DMS153 treated with DMSO at 0.1 percent for 48 hours (cell line): ENCODE measurements around the gene BCAS1.

Experiments
- DNase-seq: peaks from one replicate; lab custom pipeline; 2025; ENCODE audit not compliant: unreplicated experiment; lab: John Stamatoyannopoulos, UW

The BCAS1 gene

DNA sequence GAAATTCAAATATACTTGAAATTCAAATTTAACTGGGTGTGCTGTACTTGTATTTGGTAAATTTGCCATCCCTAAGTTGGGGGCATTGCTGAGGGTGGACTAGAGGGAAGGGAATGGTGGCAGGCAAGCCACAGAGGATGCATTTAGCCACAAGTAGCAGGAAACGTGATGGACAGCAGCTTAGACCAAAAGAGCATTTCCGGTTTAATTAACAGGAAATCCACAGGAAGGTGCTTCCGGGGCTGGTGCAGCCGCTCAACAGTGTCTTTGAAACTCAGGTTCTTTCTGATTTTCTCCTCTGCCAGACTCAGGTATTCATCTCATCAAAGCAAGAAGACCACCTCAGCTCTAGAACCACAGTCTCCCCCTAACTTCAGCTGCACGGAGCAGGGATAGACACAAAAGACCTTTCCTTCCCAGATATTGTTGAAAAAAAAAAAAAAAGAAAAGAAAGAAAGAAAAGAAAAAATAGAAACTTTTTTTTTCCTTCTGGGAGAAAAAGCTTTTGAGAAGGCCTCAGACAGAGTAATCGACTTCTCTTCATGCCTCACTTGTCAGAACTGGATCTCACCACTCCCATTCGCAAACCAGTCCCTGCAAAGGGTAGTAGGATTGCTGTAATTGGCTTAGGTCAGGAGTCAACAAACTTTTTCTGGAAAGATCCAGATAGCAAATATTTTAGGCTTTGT lies 8.0 kb upstream of the BCAS1 start:
- DNase-seq, result no peak

GRCh38 chr20:54076259-54076658 lies 5.9 kb upstream of the BCAS1 start:
- DNase-seq, result no peak

DNA sequence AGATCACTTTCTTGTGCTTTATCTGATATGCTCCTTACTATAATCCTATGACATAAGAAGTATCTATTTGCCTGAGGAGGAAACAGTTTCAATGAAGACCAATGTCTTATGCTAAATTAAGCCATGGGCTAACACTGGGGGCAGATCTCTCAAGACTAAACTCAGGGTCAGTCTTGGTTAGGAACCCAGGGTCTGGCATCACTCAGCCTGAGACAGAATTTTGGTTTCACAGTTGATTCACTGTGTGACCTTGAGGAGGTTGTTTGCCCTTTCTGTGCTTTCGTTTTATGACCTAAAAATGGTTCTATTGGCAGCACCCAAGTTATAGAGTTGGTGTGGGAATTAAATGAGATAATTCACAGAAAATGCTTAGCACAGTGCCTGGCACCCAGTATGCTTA lies 4.9 kb upstream of the BCAS1 start:
- DNase-seq, result no peak

DNA sequence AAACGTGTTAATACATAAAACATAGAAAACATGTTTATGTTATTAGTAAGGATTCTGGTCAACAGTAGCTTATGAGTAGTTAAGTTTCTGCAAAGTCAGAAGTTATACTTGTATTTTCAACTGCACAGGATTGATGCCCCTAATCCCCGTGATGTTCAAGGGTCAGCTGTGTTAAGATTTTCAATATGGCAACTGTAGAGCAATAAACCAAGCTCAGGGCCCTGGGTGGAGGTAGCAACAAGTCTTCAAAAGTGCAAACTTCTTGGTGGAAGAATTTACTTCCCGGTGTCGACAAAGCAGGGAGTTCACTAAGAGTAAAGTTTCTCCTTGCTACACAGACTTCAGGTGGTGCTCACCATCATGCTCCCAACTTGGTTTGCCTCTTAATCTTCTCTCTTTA lies 4.1 kb upstream of the BCAS1 start:
- DNase-seq, result no peak

GRCh38 chr20:54073288-54073687 lies 2.9 kb upstream of the BCAS1 start:
- DNase-seq, result no peak

- no peak for DNase-seq
Measured at GRCh38 chr20:54069501-54069971, 858 bp downstream of the BCAS1 start.

GRCh38 chr20:54068966-54069365 lies 1.4 kb downstream of the BCAS1 start:
- no peak for DNase-seq

DNA sequence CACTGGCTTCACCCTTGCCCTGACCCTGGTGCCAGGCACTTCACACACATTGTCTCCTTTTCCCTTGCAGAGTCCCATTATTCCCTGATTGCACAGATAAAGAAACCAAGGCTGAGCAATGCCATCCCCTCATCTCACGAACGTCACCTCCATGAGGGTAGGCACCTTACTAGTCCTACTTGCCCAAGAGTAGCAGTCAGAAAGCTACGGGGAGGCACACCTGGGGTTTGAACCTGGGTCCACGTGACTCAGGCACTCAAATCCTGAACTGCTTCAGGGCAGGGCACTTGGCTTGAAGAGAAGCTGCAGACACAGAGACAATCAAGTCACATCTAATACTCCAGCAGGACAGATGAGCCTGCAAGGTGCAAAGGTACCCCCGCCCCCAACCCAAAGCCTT lies 1.9 kb downstream of the BCAS1 start:
- DNase-seq, result no peak

DNA sequence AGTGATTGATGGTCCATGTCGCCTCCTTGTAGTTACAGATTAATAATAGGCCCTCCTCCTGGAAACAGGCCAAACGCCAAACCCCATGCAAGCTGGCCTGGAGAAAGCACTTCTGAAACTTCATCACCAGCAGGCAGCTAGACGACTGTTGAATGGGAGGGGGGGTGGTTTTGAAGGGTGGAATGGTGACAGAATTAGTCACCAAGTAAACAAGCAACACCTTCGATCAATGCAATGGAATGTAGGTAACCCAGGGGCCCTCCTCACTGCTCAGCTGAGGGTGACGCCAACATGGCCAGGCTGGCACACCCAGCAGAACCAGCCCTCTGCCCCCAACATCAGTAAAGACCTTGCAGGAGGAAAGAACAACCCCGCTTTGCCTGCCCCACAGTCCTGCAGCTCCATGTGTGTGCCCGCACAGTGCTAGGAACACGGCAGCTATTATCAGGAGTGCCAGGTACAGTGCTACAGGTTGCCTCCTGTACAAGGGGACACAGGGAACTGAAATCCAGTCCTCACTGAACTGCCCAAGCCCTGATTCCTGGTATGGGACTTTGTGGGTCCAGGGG lies 2.7 kb downstream of the BCAS1 start:
- DNase-seq, result peak; percentile 5

DNA sequence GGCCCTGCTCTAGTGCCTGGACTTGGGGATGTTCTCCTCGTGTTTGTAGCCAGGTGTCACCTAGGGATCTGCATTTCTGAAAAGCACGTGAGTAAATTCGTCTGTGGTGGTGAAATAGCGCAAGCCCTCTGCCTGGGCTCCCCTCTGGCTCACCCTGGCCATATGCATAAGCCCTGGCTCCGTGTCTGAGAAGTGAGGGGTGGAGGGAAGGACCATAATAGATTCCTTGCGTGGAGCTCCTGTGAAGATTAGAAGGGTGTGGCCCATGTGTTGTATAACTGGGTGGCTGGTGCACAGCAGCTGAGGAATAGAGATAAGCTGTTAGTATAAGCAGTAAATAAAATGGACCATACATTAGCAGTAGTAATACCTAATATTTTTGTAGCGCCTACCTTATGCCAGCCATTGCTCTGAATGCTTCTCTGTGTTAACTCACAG lies 4.8 kb downstream of the BCAS1 start:
- DNase-seq, result no peak

GRCh38 chr20:54064939-54065338 lies 5.5 kb downstream of the BCAS1 start:
- no peak for DNase-seq

DNA sequence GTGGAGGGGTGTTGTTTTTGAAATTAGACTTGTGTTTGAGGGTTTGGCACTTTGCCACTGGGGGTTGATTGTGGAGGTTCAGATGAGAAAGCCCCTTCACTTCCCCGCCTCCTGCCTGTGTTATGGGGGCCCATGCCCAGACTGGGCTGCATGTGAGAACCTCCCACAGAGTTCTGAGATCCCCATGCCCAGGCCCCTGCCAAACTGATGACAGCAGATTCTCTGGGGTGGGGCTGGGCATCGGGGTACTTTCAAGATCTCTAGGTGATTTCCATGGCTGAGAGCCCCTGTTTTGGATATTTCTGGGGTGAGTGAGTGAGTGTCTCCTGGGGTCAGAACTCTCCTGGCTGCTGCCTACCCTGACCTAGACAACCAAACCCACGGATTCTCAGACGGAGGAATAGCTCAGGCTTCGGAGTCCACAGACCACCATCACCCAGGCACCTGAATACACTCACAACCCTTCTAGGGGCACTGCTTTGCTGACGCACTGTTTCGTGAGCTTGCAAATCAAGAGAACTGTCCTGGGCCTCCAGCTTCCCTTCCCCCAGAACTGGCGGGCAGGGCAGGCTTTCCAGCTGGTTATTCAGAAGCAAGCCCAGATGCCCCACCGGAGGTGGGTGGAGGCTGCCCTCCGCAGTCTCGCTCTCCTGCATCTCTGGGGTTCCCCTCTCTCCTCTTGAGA lies 6.3 kb downstream of the BCAS1 start:
- no peak for DNase-seq

GRCh38 chr20:54063580-54063979 lies 6.8 kb downstream of the BCAS1 start:
- no peak for DNase-seq

GRCh38 chr20:54062812-54063280 lies 7.5 kb downstream of the BCAS1 start:
- DNase-seq, result peak; percentile 30

- DNase-seq, result no peak
Measured at GRCh38 chr20:54061101-54061881, 9.1 kb downstream of the BCAS1 start.

DNA sequence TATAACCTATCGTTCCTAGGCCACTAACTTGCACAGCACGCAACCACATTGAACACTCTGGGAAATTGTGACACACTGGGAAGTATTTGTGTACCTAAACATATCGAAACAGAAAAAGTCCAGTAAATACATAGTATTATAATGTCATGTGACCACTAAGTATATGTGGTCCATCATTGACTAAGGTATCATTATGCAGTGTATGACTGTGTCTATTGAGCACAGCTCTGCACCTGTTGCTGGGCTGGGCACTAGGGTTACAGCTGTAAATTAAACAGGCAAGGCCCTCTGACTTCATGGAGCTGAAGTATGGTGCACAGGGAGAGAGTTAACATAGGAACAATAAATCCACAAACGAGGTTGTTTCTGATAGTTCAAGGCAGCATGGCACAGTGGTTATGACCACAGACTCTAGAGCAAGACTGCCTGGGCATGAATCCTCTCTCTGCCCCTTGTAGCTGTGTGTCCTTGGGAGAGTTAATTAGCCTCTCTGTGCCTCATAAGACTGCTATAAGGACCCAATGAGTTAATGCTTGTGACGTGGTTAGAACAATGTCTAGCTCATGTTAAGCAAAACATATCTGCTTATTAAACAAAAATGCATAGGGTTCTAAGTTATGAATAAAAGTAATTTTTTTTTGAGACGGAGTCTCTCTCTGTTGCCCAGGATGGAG lies 10.6 kb downstream of the BCAS1 start:
- DNase-seq, result no peak

- DNase-seq, result no peak
Measured at GRCh38 chr20:54058420-54059139, 11.8 kb downstream of the BCAS1 start.

GRCh38 chr20:54056762-54057639 lies 13.4 kb downstream of the BCAS1 start:
- no peak for DNase-seq

DNA sequence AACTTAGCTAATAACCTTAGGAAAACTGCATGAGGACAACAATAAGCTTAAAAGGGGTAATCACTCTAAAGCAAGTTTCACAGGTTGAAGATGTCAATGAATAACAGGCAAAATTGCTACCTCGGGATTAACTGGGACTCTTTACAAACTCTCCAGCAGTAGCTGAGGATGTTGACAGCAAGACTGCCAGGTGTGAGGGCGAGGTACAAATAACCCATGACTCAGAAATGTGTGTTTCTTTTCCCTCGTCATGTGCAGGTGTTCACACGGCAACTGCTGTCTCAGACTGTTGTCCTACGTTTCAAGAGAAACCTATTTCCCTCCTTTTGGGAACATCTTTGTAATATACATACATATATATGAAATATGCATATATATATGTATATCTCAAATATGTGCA lies 15.9 kb downstream of the BCAS1 start:
- DNase-seq, result no peak
